Activated CD4-positive, alpha-beta T cell treated with anti-CD3 and anti-CD28 coated beads for 36 hours (primary cell): Measurements from ENCODE around the gene ANO6. TPM values are rescaled to one million over a fixed set of nuclear protein-coding genes. Genes with fewer than 3 reads are reported as not detected.

ENCODE experiments used
- ATAC-seq: fragments of 200-7000 bp; cut with Tn5 transposase; one replicate; pipeline ENCODE4 v1.10.0; 2021; ENCODE audit warnings: mild to moderate bottlenecking, moderate library complexity
- CTCF ChIA-PET: fragments of 350-600 bp; sonication (Branson Sonifier 250); formaldehyde crosslinking; loops from one replicate; lab custom pipeline; 2021; ENCODE audit warnings: antibody characterized with exemption; lab: Charles Lee
- POLR2A ChIA-PET: fragments of 350-600 bp; sonication (Branson Sonifier 250); formaldehyde crosslinking; loops from one replicate; lab custom pipeline; 2021; ENCODE audit warnings: antibody characterized with exemption, inconsistent platforms; lab: Charles Lee
- DNase-seq: peaks from one replicate; pipeline ENCODE4 v3.0.0-alpha.2; 2020
- H3K27ac Mint-ChIP-seq: one replicate; pipeline ENCODE4 v1.8.0; 2021; ENCODE audit warnings: mixed read lengths
- H3K27me3 Mint-ChIP-seq: one replicate; pipeline ENCODE4 v1.8.0; 2021; ENCODE audit warnings: mixed read lengths
- H3K36me3 Mint-ChIP-seq: one replicate; pipeline ENCODE4 v1.8.0; 2021; ENCODE audit warnings: low read depth, mixed read lengths
- H3K4me1 Mint-ChIP-seq: one replicate; pipeline ENCODE4 v1.8.0; 2021; ENCODE audit warnings: mixed read lengths
- H3K4me3 Mint-ChIP-seq: one replicate; pipeline ENCODE4 v1.8.0; 2021; ENCODE audit warnings: mild to moderate bottlenecking, moderate library complexity, mixed read lengths
- H3K9me3 Mint-ChIP-seq: one replicate; pipeline ENCODE4 v1.8.0; 2021; ENCODE audit warnings: low read depth, mixed read lengths
- intact Hi-C, 2 experiments: fragments of 100-400 bp; cut with DNase I in 1 of 2; cut with micrococcal nuclease in 1 of 2; formaldehyde crosslinking; loops; one replicate each; pipeline versions ENCODE4 v1.14.2 to v1.15.1; 2022 to 2024; cut with DNase I, micrococcal nuclease
- total RNA-seq, 2 experiments: library from RNA; stranded (reverse); gene quantifications; one replicate each; pipeline ENCODE4 v1.2.3, GENCODE V29; 2021

ANO6 gene
- total RNA-seq, 2 experiments from 2014 or later: 18.7 to 20.3 TPM

DNA sequence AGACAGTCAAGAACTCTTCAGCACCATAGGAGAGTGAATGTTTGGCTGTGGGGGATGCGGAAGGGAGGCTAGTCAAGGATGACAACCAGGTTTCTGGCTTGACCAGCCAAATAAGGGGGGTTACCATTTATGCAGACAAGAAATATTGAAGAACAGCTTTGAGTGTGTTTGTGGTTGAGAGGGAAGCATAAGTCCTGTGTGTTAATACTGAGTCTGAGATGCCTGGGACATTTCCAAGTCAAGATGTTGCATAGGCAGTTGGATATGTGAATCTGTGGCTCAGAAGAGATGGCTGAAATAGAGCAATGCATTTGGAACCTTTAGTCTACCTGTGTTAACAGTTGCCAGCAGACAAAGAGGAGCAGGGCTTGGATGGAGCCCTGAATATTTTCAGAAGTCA, 66.1 kb downstream of the ANO6 start:
- no peaks in the 10 kb centered on the region for H3K9me3 Mint-ChIP-seq
- no peaks in the 10 kb centered on the region for H3K27me3 Mint-ChIP-seq
- ATAC-seq (no peak), DNase-seq (no peak)
- intact Hi-C loops: no loop called here
- no peak overlapping the region for H3K4me3 Mint-ChIP-seq
- ChIA-PET CTCF (no interaction called here), POLR2A (no interaction called here)
- H3K36me3 Mint-ChIP-seq: peaks cover 30% of the 10 kb centered on the region
- H3K4me1 Mint-ChIP-seq: peaks cover 6% of the 10 kb centered on the region
- no peak overlapping the region for H3K27ac Mint-ChIP-seq

GRCh38 chr12:45282411-45282810, 66.5 kb downstream of the ANO6 start:
- H3K36me3 Mint-ChIP-seq: peaks cover 30% of the 10 kb centered on the region
- CTCF ChIA-PET: no interaction called here
- peaks cover 6% of the 10 kb centered on the region for H3K4me1 Mint-ChIP-seq
- DNase-seq (no peak), ATAC-seq (no peak)
- H3K27me3 Mint-ChIP-seq: no peaks in the 10 kb centered on the region
- H3K27ac Mint-ChIP-seq: no peak overlapping the region
- POLR2A ChIA-PET: no interaction called here
- no peak overlapping the region for H3K4me3 Mint-ChIP-seq
- intact Hi-C loops: no loop called here
- no peaks in the 10 kb centered on the region for H3K9me3 Mint-ChIP-seq

GRCh38 chr12:45284096-45284901, 68.4 kb downstream of the ANO6 start:
- ChIA-PET CTCF (interaction anchor here (1.0 kb wide), 1 partner anchor 104 kb away, joined by 3 read pairs; no protein-coding TSS in a partner anchor), POLR2A (no interaction called here)
- H3K36me3 Mint-ChIP-seq: peaks cover 28% of the 10 kb centered on the region
- DNase-seq (no peak), ATAC-seq (no peak)
- H3K9me3 Mint-ChIP-seq: no peaks in the 10 kb centered on the region
- intact Hi-C loops: no loop called here
- no peak overlapping the region for H3K27ac Mint-ChIP-seq
- H3K4me3 Mint-ChIP-seq: no peak overlapping the region
- H3K4me1 Mint-ChIP-seq: peaks cover 6% of the 10 kb centered on the region
- H3K27me3 Mint-ChIP-seq: no peaks in the 10 kb centered on the region

- ChIA-PET CTCF (no interaction called here), POLR2A (no interaction called here)
- Mint-ChIP-seq H3K4me3 (no peak overlapping the region), H3K4me1 (peaks cover 2% of the 10 kb centered on the region), H3K9me3 (no peaks in the 10 kb centered on the region), H3K27me3 (no peaks in the 10 kb centered on the region), H3K36me3 (peaks cover 22% of the 10 kb centered on the region), H3K27ac (no peak overlapping the region)
- intact Hi-C loops: no loop called here
- ATAC-seq (no peak), DNase-seq (no peak)
Measured at GRCh38 chr12:45285717-45286116, 69.8 kb downstream of the ANO6 start.

DNA sequence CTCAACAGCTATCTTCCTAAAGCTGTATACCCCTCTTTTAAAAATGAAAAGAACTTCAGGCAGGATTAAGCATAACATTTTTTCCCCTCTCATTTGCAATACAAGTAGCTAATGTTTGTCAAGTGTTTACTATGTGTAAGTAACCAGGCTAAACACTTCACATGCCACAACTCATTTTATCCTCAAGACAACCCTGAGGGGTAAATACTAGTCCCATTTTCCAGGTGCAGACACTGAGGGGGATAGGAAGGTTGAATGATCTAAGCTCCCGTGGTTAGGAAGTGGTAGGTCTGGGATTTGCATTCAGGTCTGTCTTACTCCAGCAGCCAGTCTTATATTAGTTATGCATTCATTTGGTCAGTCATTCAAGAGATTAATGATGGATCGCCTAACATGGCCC, 70.7 kb downstream of the ANO6 start:
- POLR2A ChIA-PET: no interaction called here
- Mint-ChIP-seq H3K9me3 (no peaks in the 10 kb centered on the region), H3K4me1 (peaks cover 2% of the 10 kb centered on the region), H3K36me3 (peaks cover 18% of the 10 kb centered on the region), H3K4me3 (no peak overlapping the region), H3K27me3 (no peaks in the 10 kb centered on the region), H3K27ac (no peak overlapping the region)
- intact Hi-C loops: no loop called here
- DNase-seq (no peak), ATAC-seq (no peak)
- CTCF ChIA-PET: interaction anchor here (0.5 kb wide), 1 partner anchor 37 kb away, joined by 3 read pairs; no protein-coding TSS in a partner anchor

DNA sequence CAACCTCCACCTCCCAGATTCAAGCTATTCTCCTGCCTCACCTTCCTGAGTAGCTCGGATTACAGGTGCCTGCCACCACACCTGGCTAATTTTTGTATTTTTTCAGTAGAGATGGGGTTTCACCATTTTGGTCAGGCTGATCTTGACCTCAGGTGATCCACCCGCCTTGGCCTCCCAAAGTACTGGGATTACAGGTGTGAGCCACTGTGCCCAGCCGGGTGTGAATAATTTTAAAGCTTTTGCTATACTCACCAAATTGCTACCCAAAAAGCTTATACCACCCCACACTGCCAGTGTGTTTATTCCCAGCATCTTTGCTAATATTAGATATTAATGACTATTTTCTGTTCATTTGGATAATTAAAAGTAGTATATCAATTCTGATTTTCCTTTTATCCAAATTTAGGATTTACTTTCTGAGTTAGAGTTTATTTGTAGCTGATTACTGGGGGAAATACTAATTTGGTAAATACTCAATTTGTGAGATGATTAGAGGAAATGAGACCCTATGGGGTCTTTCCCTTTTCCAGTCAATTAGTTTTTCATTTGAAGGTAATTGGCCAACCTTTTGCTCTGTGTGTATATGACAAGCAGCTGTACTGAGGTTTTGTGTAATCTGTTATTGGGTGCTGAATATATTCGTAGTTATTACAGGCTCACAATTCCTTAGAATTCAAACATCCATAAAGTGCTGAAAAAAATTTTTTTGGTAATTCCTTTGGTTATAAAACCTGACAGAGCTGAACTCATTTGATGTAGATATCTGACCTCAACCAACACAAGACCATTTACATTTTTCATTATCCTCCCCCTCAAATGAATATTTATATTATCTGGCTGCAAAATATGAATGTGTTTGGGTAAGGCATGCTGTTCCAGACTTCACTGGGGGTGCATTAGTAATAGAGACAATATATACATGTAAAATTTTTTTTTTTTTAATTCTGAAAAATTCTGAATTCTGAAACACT, 73.6 kb downstream of the ANO6 start:
- Mint-ChIP-seq H3K9me3 (no peaks in the 10 kb centered on the region), H3K27ac (no peak overlapping the region), H3K4me3 (no peak overlapping the region), H3K27me3 (no peaks in the 10 kb centered on the region), H3K36me3 (peaks cover 4% of the 10 kb centered on the region), H3K4me1 (peaks cover 4% of the 10 kb centered on the region)
- no peak for ATAC-seq
- POLR2A ChIA-PET: no interaction called here
- CTCF ChIA-PET: interaction anchor here (0.6 to 2.3 kb wide), 2 partner anchors 8 to 35 kb away, joined by 3 to 4 read pairs; no protein-coding TSS in a partner anchor
- DNase-seq: no peak
- intact Hi-C loops: loop anchor here in 1 of 2 experiments (5.0 kb wide), 1 partner anchor 1188 kb away; no protein-coding TSS in a partner anchor

DNA sequence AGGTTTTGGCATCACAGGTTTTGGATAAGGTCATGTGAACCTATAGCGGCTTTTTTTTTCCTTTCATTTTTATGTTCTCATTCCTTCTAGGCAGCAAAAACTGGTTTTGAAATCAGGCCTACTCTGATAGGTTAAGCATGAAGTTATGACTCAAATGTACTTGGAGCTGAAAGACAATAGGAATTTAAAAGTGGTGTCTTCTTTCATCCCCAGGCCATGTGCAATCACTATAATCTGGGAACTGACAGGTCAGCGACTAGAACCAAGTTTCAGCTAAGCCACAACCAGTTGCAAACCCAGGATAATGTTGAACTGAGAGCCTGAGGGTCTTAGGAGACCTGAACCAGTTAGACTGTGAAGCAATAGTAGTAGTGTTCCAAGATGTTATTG, 74.3 kb downstream of the ANO6 start:
- ATAC-seq (no peak), DNase-seq (no peak)
- ChIA-PET CTCF (interaction anchor here (0.6 to 2.3 kb wide), 2 partner anchors 34 to 727 kb away, joined by 3 to 4 read pairs; no protein-coding TSS in a partner anchor), POLR2A (no interaction called here)
- H3K4me3 Mint-ChIP-seq: no peak overlapping the region
- intact Hi-C loops: loop anchor here in 1 of 2 experiments (5.0 kb wide), 1 partner anchor 1187 kb away; no protein-coding TSS in a partner anchor
- peaks cover 3% of the 10 kb centered on the region for H3K36me3 Mint-ChIP-seq
- peaks cover 2% of the 10 kb centered on the region for H3K4me1 Mint-ChIP-seq
- no peaks in the 10 kb centered on the region for H3K9me3 Mint-ChIP-seq
- no peaks in the 10 kb centered on the region for H3K27me3 Mint-ChIP-seq
- H3K27ac Mint-ChIP-seq: no peak overlapping the region

- Mint-ChIP-seq H3K27ac (no peak overlapping the region), H3K4me1 (peaks cover 2% of the 10 kb centered on the region), H3K36me3 (peaks cover 3% of the 10 kb centered on the region), H3K9me3 (no peaks in the 10 kb centered on the region), H3K4me3 (no peak overlapping the region), H3K27me3 (no peaks in the 10 kb centered on the region)
- POLR2A ChIA-PET: no interaction called here
- ATAC-seq: no peak
- intact Hi-C loops: loop anchor here in 1 of 2 experiments (5.0 kb wide), 1 partner anchor 1186 kb away; no protein-coding TSS in a partner anchor
- DNase-seq: no peak
- CTCF ChIA-PET: no interaction called here
Measured at GRCh38 chr12:45291518-45291917, 75.6 kb downstream of the ANO6 start.

- no peak overlapping the region for H3K4me3 Mint-ChIP-seq
- no peak overlapping the region for H3K27ac Mint-ChIP-seq
- H3K27me3 Mint-ChIP-seq: no peaks in the 10 kb centered on the region
- H3K36me3 Mint-ChIP-seq: peaks cover 3% of the 10 kb centered on the region
- ATAC-seq (no peak), DNase-seq (no peak)
- POLR2A ChIA-PET: no interaction called here
- peaks cover 2% of the 10 kb centered on the region for H3K4me1 Mint-ChIP-seq
- CTCF ChIA-PET: interaction anchor here (0.7 kb wide), 1 partner anchor 34 kb away, joined by 4 read pairs; no protein-coding TSS in a partner anchor
- no peaks in the 10 kb centered on the region for H3K9me3 Mint-ChIP-seq
- intact Hi-C loops: loop anchor here in 1 of 2 experiments (5.0 kb wide), 1 partner anchor 1185 kb away; no protein-coding TSS in a partner anchor
Measured at GRCh38 chr12:45292486-45293195, 76.7 kb downstream of the ANO6 start.

DNA sequence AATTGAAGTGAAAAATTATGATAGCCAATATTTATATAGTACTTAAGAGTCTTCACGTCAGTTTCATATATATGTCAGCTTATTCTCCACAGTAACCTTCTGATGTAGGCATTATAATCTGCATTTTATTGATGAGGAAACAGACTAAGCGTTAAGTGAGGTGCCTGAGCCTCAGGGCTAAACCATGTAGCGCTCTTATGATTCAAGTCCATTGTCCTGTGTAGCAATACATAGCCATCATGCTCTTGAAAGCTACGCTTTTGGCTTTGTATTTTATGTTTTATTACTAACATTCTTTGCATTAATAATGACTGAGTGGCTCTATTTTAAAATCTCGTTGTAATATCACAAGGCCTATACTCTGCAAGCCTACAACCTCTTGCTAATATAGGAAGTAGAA, 79.0 kb downstream of the ANO6 start:
- ChIA-PET CTCF (no interaction called here), POLR2A (no interaction called here)
- no peak for DNase-seq

More for the DNA sequence above, 79.0 kb downstream of the ANO6 start:
- intact Hi-C loops: loop anchor here in 1 of 2 experiments (5.0 kb wide), 1 partner anchor 1182 kb away; no protein-coding TSS in a partner anchor
- H3K4me3 Mint-ChIP-seq: no peak overlapping the region
- no peaks in the 10 kb centered on the region for H3K9me3 Mint-ChIP-seq
- no peaks in the 10 kb centered on the region for H3K27me3 Mint-ChIP-seq
- no peak for ATAC-seq
- H3K27ac Mint-ChIP-seq: no peak overlapping the region
- H3K4me1 Mint-ChIP-seq: peaks cover 2% of the 10 kb centered on the region
- peaks cover 3% of the 10 kb centered on the region for H3K36me3 Mint-ChIP-seq
